HepG2 (cell line): ENCODE measurements around the gene KCNH1. TPM values are rescaled to one million over a fixed set of nuclear protein-coding genes. Genes with fewer than 3 reads are reported as not detected.
A peak's percentile ranks its signal among the peaks of the same experiment; 100 is the strongest.
"Not testable (repeated sequence)": the region's sequence is repeated elsewhere in the genome, so short reads cannot be mapped to it uniquely, and the experiment has no call there.

Experiments
- ATAC-seq: fragments of 200-7000 bp; cut with Tn5 transposase; 3 replicates; pipeline ENCODE4 v1.9.1; 2020; ENCODE audit warnings: mild to moderate bottlenecking, moderate library complexity
- BruUV-seq: library from RNA; stranded (reverse); fragments of 400-500 nt; replicated peaks from 2 replicates; lab custom pipeline; 2021; lab: Mats Ljungman, UMichigan
- CTCF ChIA-PET: fragments of 300-600 bp; formaldehyde crosslinking; extraction: SDS; loops from one replicate; lab custom pipeline; 2021; ENCODE audit warnings: low total read pairs, inconsistent platforms, low intra/inter-chr PET ratio; lab: Yijun Ruan, JAX
- POLR2A ChIA-PET: fragments of 350-600 bp; sonication (Branson Sonifier 250); formaldehyde crosslinking; loops from one replicate; lab custom pipeline; 2020; ENCODE audit warnings: antibody characterized with exemption, inconsistent platforms; lab: Yijun Ruan, JAX
- DNase-seq: peaks from one replicate; pipeline ENCODE4 v3.0.0-alpha.2; 2015; ENCODE audit warnings: low spot score
- FAIRE-seq: peaks from 3 replicates; lab custom pipeline; 2011; peaks lifted over from hg19 to GRCh38; lab: Jason Lieb, UNC
- H2AFZ ChIP-seq: one replicate; pipeline ENCODE4 v1.6.1; 2011; ENCODE audit warnings: low read length, inconsistent platforms
- H3K27ac ChIP-seq: fragments of 300-600 bp; 3 replicates; pipeline ENCODE4 v1.8.0; 2011; ENCODE audit warnings: mixed run types, mild to moderate bottlenecking, mixed read lengths, low read length, inconsistent platforms; ENCODE audit not compliant: insufficient read depth; ENCODE audit errors: extremely low read length
- H3K27me3 ChIP-seq, 2 experiments: fragments of 200-600 bp in 1 of 2; 2 replicates in 1 of 2; 3 replicates in 1 of 2; pipeline versions ENCODE4 v1.6.0 to v1.8.0; 2011; ENCODE audit warnings: low read length in 2 of 2, mild to moderate bottlenecking in 2 of 2, moderate library complexity in 2 of 2, inconsistent platforms in 1 of 2; ENCODE audit not compliant: insufficient read depth in 2 of 2, control insufficient read depth in 1 of 2
- H3K36me3 ChIP-seq, 2 experiments: fragments of 200-600 bp in 1 of 2; replicated peaks in 1 of 2; 2 replicates in 1 of 2; 3 replicates in 1 of 2; pipeline versions ENCODE4 v1.5.1 to v1.8.0; 2011; ENCODE audit warnings: low read length in 2 of 2, inconsistent platforms in 1 of 2; ENCODE audit not compliant: insufficient read depth in 2 of 2, control insufficient read depth in 1 of 2
- H3K4me1 ChIP-seq: 2 replicates; pipeline ENCODE4 v1.5.1; 2012; ENCODE audit warnings: low read length, inconsistent platforms; ENCODE audit not compliant: insufficient read depth
- H3K4me2 ChIP-seq: 2 replicates; pipeline ENCODE4 v1.6.0; 2011; ENCODE audit warnings: low read depth, low read length, inconsistent platforms
- H3K4me3 ChIP-seq, 3 experiments: fragments of 200-600 bp in 1 of 3; sonication (generic), shearing (Covaris generic) in 1 of 3; replicated peaks in 1 of 3; 2 replicates each; pipeline ENCODE4 v1.5.1; 2011 to 2016; ENCODE audit warnings: low read length in 3 of 3, inconsistent platforms in 2 of 3, low read depth in 2 of 3, mild to moderate bottlenecking in 2 of 3, control low read depth in 1 of 3, mixed read lengths in 1 of 3; ENCODE audit not compliant: insufficient read depth in 1 of 3
- H3K79me2 ChIP-seq: one replicate; pipeline ENCODE4 v1.6.1; 2011; ENCODE audit warnings: low read length, inconsistent platforms; ENCODE audit not compliant: insufficient read depth
- H3K9ac ChIP-seq: 2 replicates; pipeline ENCODE4 v1.6.0; 2011; ENCODE audit warnings: mild to moderate bottlenecking, low read depth, low read length, inconsistent platforms; ENCODE audit not compliant: insufficient read depth
- H3K9me3 ChIP-seq: 2 replicates; pipeline ENCODE4 v1.5.1; 2012; ENCODE audit warnings: mild to moderate bottlenecking, low read length
- H4K20me1 ChIP-seq: 2 replicates; pipeline ENCODE4 v1.6.0; 2011; ENCODE audit warnings: inconsistent platforms, mild to moderate bottlenecking, low read length, moderate library complexity; ENCODE audit not compliant: insufficient read depth
- CCAR2 ChIP-seq: fragments of 200-400 bp; formaldehyde crosslinking; optimal IDR thresholded peaks from 2 replicates; pipeline ENCODE3; 2018; ENCODE audit warnings: low read depth, mild to moderate bottlenecking, low read length, moderate library complexity
- DZIP1 ChIP-seq: sonication (generic); formaldehyde crosslinking; IDR thresholded peaks from 2 replicates; pipeline ENCODE4 v1.5.0; 2020; ENCODE audit warnings: mild to moderate bottlenecking, missing genetic modification reagents
- IKZF1 ChIP-seq: fragments of 450-650 bp; IDR thresholded peaks from 2 replicates; pipeline ENCODE4 v1.7.1; 2016
- MAFK ChIP-seq, 2 experiments: IDR thresholded peaks in 1 of 2; conservative IDR thresholded peaks in 1 of 2; 2 replicates each; pipeline ENCODE4 v1.6.1; 2011; ENCODE audit warnings: improper control_type of control experiment in 2 of 2, low read length in 2 of 2
- NFE2L2 ChIP-seq: fragments of 150-350 bp; IDR thresholded peaks from 2 replicates; pipeline ENCODE4 v1.6.1; 2014; ENCODE audit warnings: low read length
- RXRA ChIP-seq: sonication (generic); formaldehyde crosslinking; IDR thresholded peaks from 2 replicates; pipeline ENCODE4 v1.5.1; 2020; ENCODE audit warnings: missing genetic modification reagents
- SAFB2 ChIP-seq: sonication (generic); formaldehyde crosslinking; IDR thresholded peaks from 2 replicates; pipeline ENCODE4 v1.5.1; 2020; ENCODE audit warnings: missing genetic modification reagents, low read depth, mild to moderate bottlenecking, borderline replicate concordance
- TBP ChIP-seq: sonication (generic); formaldehyde crosslinking; IDR thresholded peaks from 2 replicates; pipeline ENCODE4 v1.5.0; 2020; ENCODE audit warnings: missing genetic modification reagents
- TBX3 ChIP-seq: fragments of 450-650 bp; IDR thresholded peaks from 2 replicates; pipeline ENCODE4 v1.6.1; 2017; ENCODE audit warnings: antibody characterized with exemption, mild to moderate bottlenecking, inconsistent platforms, borderline replicate concordance
- TEAD3 ChIP-seq: optimal IDR thresholded peaks from 2 replicates; pipeline ENCODE3; 2016; ENCODE audit warnings: borderline replicate concordance
- YEATS4 ChIP-seq: sonication (generic); formaldehyde crosslinking; IDR thresholded peaks from 2 replicates; pipeline ENCODE4 v1.4.0; 2020; ENCODE audit warnings: missing genetic modification reagents, borderline replicate concordance
- ZBTB20 ChIP-seq: sonication (generic); formaldehyde crosslinking; IDR thresholded peaks from 2 replicates; pipeline ENCODE4 v1.8.1; 2023; ENCODE audit warnings: missing genetic modification reagents, low read depth, mild to moderate bottlenecking, borderline replicate concordance
- ZNF12 ChIP-seq: sonication (generic); formaldehyde crosslinking; IDR thresholded peaks from 2 replicates; pipeline ENCODE4 v1.5.0; 2020; ENCODE audit warnings: missing genetic modification reagents
- ZNF274 ChIP-seq: sonication (generic); formaldehyde crosslinking; IDR thresholded peaks from 2 replicates; pipeline ENCODE4 v1.5.1; 2020; ENCODE audit warnings: mild to moderate bottlenecking, missing genetic modification reagents
- ZNF446 ChIP-seq: sonication (generic); formaldehyde crosslinking; IDR thresholded peaks from 2 replicates; pipeline ENCODE4 v1.5.0; 2020; ENCODE audit warnings: mild to moderate bottlenecking, missing genetic modification reagents
- ZNF552 ChIP-seq: sonication (generic); formaldehyde crosslinking; IDR thresholded peaks from 2 replicates; pipeline ENCODE4 v1.9.0; 2022; ENCODE audit warnings: missing genetic modification reagents, mild to moderate bottlenecking, borderline replicate concordance
- ZNF660 ChIP-seq: sonication (generic); formaldehyde crosslinking; IDR thresholded peaks from 2 replicates; pipeline ENCODE4 v1.5.1; 2020; ENCODE audit warnings: mild to moderate bottlenecking, low read depth, missing genetic modification reagents, borderline replicate concordance
- WGBS: methylation state at CpG from one replicate; pipeline ENCODE4 v1.1.6; 2017; ENCODE audit warnings: low lambda C conversion rate; 5-methylcytosine and 5-hydroxymethylcytosine counted together
- in situ Hi-C: cut with HindIII; loops from 2 replicates; pipeline ENCODE4 v1.10.0; 2017; ENCODE audit warnings: low pct_unique_long_range_greater_than_20kb; ENCODE audit not compliant: extremely low pct_ligation_motif_present
- intact Hi-C: fragments of 100-400 bp; cut with micrococcal nuclease; formaldehyde crosslinking; loops from one replicate; pipeline ENCODE4 v1.10.0; 2022; ENCODE audit not compliant: unreplicated experiment
- polyA plus RNA-seq, 8 experiments: library from polyadenylated mRNA; depleted of rRNA in 3 of 8; stranded (reverse) in 7 of 8; unstranded in 1 of 8; fragments of >200 nt; fragmentation: Illumina TruSeq in 4 of 8; extraction: Trizol in 4 of 8; gene quantifications; 2 replicates each; pipeline versions ENCODE4 v1.2.1 to v1.2.3, GENCODE V29; 2011 to 2016; ENCODE audit warnings: low read depth in 4 of 8, missing spikeins in 1 of 8, mixed read lengths in 1 of 8; ENCODE audit not compliant: insufficient read depth in 1 of 8
- total RNA-seq, 5 experiments: library from RNA; depleted of rRNA; stranded (reverse); fragments of >200 nt; fragmentation: Illumina TruSeq; extraction: Trizol; gene quantifications; 2 replicates each; pipeline ENCODE4 v1.2.3, GENCODE V29; 2016; ENCODE audit warnings: low read depth in 1 of 5

Gene KCNH1
- total and polyA plus RNA-seq, 2 of the 13 experiments (the other 11 are each of a cell fraction or from before 2014, with no cell fraction given): not detected

GRCh38 chr1:211007830-211008229, 126.1 kb downstream of the KCNH1 start:
- ATAC-seq: no peak
- POLR2A ChIA-PET: no interaction called here
- no peak for FAIRE-seq
- no peak for DNase-seq
- no peaks in the 10 kb centered on the region for H4K20me1 ChIP-seq
- H2AFZ ChIP-seq: no peak overlapping the region
- no peak overlapping the region for H3K9ac ChIP-seq
- CTCF ChIA-PET: no interaction called here
- no peaks in the 10 kb centered on the region for H3K9me3 ChIP-seq
- H3K36me3 ChIP-seq: no peaks in the 10 kb centered on the region
- WGBS: 0% methylated on average over 1 of the region's 1 CpG
- no peaks in the 10 kb centered on the region for H3K4me1 ChIP-seq
- intact Hi-C loops (no loop called here), in situ Hi-C loops (no loop called here)
- H3K79me2 ChIP-seq: no peaks in the 10 kb centered on the region
- no peak overlapping the region for H3K4me3 ChIP-seq
- TF ChIP-seq YEATS4 (CRISPR knock-in tag) (no peak), SAFB2 (no peak), ZNF12 (CRISPR knock-in tag) (no peak), RXRA (CRISPR knock-in tag) (no peak), ZBTB20 (no peak), IKZF1 (no peak), TBP (no peak), ZNF274 (CRISPR knock-in tag) (no peak), TBX3 (no peak), ZNF552 (CRISPR knock-in tag) (no peak), ZNF446 (CRISPR knock-in tag) (no peak), TEAD3 (CRISPR knock-in tag) (no peak), DZIP1 (CRISPR knock-in tag) (no peak), NFE2L2 (peak; percentile 57), ZNF660 (no peak), MAFK (conservative IDR thresholded peaks at IDR 0.05 in 1 of 2, IDR thresholded peaks at IDR 0.05 in 1 of 2; ENCODE audit: low read length in 2 of 2) (peak; percentile 2 to 52; a peak in 1 of 4 replicates), CCAR2 (no peak)
- no peak overlapping the region for H3K27ac ChIP-seq
- BruUV-seq: no TSS peak
- no peak overlapping the region for H3K4me2 ChIP-seq
- no peaks in the 10 kb centered on the region for H3K27me3 ChIP-seq

- H3K36me3 ChIP-seq, DNase-seq, H2AFZ ChIP-seq, CTCF ChIA-PET, H3K27ac ChIP-seq, H3K9me3 ChIP-seq, FAIRE-seq, in situ Hi-C loops, H3K79me2 ChIP-seq, POLR2A ChIA-PET, intact Hi-C loops, H3K4me3 ChIP-seq, H3K4me2 ChIP-seq, H3K4me1 ChIP-seq, H3K9ac ChIP-seq, BruUV-seq, ATAC-seq, H3K27me3 ChIP-seq, H4K20me1 ChIP-seq: not testable (repeated sequence)
- WGBS: 54% methylated on average over 11 of the region's 13 CpGs
These were observed 138.0 kb downstream of the KCNH1 start for GRCh38 chr1:210995931-210996330.
